ENCODE data around the gene ZNF423. TPM values are rescaled to one million over a fixed set of nuclear protein-coding genes. Genes with fewer than 3 reads are reported as not detected.

ZNF423 gene
- total and polyA plus RNA-seq, 10 donors: 0.36 to 7.0 (median 3.7) TPM

DNA sequence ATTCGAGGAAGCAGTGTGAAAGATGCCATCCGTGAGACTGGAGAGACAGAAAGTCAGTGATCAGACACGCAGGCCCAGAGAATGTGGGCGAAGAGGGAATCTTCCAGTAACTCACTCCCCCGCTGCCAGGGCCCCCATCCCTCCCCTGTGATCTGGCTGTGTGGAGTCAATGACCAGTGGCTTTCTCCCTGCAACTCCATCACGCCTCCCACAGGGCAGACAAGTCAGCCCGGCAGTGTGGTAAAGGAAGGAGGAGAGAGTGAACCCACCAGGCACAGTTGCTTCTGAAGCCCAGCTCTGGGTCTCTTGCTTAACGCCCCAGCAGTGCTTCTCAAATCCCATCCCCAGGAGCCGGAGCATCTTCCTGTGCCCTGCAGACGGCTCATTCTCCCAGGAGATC, 142.1 kb downstream of the ZNF423 start:
- no peaks in the 10 kb centered on the region for H3K27me3 ChIP-seq (replicated peaks in 1 of 7)
- no peaks in the 10 kb centered on the region for H3K9me3 ChIP-seq
- intact Hi-C loops (cut with DNase I; ENCODE audit: low total_unique reads): no loop called here
- H3K36me3 ChIP-seq: no peaks in the 10 kb centered on the region
- DNase-seq: no peak
- H3K4me1 ChIP-seq: no peaks in the 10 kb centered on the region
- H3K4me3 ChIP-seq: no peak overlapping the region
- WGBS, 5 donors: 82 to 92% (median 89%) methylated on average over 10 of the region's 10 CpGs
- H3K27ac ChIP-seq: no peak overlapping the region
- TF ChIP-seq, protein P1, sequence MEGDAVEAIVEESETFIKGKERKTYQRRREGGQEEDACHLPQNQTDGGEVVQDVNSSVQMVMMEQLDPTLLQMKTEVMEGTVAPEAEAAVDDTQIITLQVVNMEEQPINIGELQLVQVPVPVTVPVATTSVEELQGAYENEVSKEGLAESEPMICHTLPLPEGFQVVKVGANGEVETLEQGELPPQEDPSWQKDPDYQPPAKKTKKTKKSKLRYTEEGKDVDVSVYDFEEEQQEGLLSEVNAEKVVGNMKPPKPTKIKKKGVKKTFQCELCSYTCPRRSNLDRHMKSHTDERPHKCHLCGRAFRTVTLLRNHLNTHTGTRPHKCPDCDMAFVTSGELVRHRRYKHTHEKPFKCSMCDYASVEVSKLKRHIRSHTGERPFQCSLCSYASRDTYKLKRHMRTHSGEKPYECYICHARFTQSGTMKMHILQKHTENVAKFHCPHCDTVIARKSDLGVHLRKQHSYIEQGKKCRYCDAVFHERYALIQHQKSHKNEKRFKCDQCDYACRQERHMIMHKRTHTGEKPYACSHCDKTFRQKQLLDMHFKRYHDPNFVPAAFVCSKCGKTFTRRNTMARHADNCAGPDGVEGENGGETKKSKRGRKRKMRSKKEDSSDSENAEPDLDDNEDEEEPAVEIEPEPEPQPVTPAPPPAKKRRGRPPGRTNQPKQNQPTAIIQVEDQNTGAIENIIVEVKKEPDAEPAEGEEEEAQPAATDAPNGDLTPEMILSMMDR (IDR thresholded peaks at IDR 0.05 in 8 of 11, conservative IDR thresholded peaks at IDR 0.05 in 3 of 11): no peak
- no peak for TF ChIP-seq POLR2A (IDR thresholded peaks at IDR 0.05)
- no peak for TF ChIP-seq POLR2AphosphoS5 (IDR thresholded peaks at IDR 0.05)

DNA sequence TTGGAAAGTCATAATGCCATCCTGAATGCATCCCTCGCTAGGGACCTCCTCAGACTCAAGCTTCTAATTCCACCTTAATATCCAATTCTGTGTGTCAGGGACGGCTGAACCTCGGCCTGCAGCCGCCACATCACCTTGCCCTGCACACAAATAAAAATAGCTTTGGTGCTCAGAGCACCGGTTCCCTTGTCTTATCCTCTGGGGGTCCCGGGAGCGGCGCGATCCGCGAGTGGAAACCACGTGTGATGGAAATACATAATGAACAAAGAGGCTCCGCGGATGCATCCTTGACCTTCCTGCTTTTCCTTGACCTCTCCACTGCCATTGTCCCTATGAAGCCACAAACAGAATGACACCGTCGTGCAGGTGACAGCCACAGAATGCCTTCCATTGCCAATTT, 143.4 kb downstream of the ZNF423 start:
- no peaks in the 10 kb centered on the region for H3K4me1 ChIP-seq
- DNase-seq: no peak
- TF ChIP-seq, protein P1 (IDR thresholded peaks at IDR 0.05 in 8 of 11, conservative IDR thresholded peaks at IDR 0.05 in 3 of 11): no peak
- no peak for TF ChIP-seq POLR2A (IDR thresholded peaks at IDR 0.05)
- TF ChIP-seq POLR2AphosphoS5 (IDR thresholded peaks at IDR 0.05): no peak
- no peak overlapping the region for H3K4me3 ChIP-seq
- no peaks in the 10 kb centered on the region for H3K27me3 ChIP-seq (replicated peaks in 1 of 7)
- H3K27ac ChIP-seq: no peak overlapping the region
- H3K36me3 ChIP-seq: no peaks in the 10 kb centered on the region
- WGBS, 5 donors: 79 to 92% (median 82%) methylated on average over 16 of the region's 16 CpGs
- H3K9me3 ChIP-seq: no peaks in the 10 kb centered on the region
- intact Hi-C loops (cut with DNase I; ENCODE audit: low total_unique reads): no loop called here

DNA sequence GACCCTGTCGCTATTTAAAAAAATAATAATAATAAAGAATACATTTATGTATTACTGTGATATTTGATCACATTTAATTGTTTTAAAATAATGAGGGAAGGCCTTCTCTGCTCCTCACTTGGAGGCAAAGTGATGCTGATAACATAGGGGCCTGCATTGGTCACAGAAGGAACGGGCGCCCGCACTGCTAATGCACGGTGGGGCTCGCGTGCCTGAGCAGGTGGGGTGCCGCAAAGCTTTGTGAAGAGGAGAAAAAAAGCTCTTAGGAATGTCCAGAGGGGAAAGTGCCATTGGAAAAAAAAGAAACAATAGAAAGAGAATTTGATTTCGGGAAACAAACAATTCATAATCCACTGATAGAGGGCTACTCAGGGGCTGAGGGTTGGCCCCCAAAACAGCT, 143.8 kb downstream of the ZNF423 start:
- Histone ChIP-seq H3K27me3 (replicated peaks in 1 of 7) (no peaks in the 10 kb centered on the region), H3K36me3 (no peaks in the 10 kb centered on the region), H3K9me3 (no peaks in the 10 kb centered on the region), H3K27ac (no peak overlapping the region), H3K4me1 (no peaks in the 10 kb centered on the region), H3K4me3 (no peak overlapping the region)
- DNase-seq: no peak
- TF ChIP-seq, protein P1 (IDR thresholded peaks at IDR 0.05 in 8 of 11, conservative IDR thresholded peaks at IDR 0.05 in 3 of 11): no peak
- no peak for TF ChIP-seq POLR2A (IDR thresholded peaks at IDR 0.05)
- no peak for TF ChIP-seq POLR2AphosphoS5 (IDR thresholded peaks at IDR 0.05)
- 91 to 97% (median 95%) methylated on average over 9 of the region's 9 CpGs for WGBS, 5 donors
- intact Hi-C loops (cut with DNase I; ENCODE audit: low total_unique reads): no loop called here

DNA sequence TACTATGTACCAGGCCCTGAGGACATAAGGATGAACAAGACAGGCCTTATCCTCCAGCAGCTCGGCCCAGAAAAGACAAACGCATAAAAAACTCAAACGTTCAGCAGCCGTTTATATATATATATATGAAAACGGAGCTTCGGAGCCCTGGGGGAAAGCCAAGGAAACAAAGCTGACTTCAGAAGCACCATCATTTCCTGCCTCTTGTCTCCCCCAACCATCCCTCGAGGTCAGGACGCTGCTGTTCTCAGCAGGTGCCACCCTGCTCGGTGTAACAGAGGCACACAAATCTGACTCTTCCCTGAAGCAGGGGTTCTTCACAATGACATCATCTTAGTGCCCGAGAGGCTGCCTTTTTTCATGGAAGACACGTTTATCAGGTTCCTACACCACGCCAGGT, 146.9 kb downstream of the ZNF423 start:
- 49 to 67% (median 62%) methylated on average over 12 of the region's 12 CpGs for WGBS, 5 donors
- no peak for DNase-seq
- intact Hi-C loops (cut with DNase I; ENCODE audit: low total_unique reads): no loop called here
- no peaks in the 10 kb centered on the region for H3K27me3 ChIP-seq (replicated peaks in 1 of 7)
- TF ChIP-seq POLR2A (IDR thresholded peaks at IDR 0.05): no peak
- H3K4me1 ChIP-seq: no peaks in the 10 kb centered on the region
- H3K36me3 ChIP-seq: no peaks in the 10 kb centered on the region
- no peak overlapping the region for H3K4me3 ChIP-seq
- no peak overlapping the region for H3K27ac ChIP-seq
- peaks cover 0 to 8% (median 0%) of the 10 kb centered on the region in 8 donors for H3K9me3 ChIP-seq

DNA sequence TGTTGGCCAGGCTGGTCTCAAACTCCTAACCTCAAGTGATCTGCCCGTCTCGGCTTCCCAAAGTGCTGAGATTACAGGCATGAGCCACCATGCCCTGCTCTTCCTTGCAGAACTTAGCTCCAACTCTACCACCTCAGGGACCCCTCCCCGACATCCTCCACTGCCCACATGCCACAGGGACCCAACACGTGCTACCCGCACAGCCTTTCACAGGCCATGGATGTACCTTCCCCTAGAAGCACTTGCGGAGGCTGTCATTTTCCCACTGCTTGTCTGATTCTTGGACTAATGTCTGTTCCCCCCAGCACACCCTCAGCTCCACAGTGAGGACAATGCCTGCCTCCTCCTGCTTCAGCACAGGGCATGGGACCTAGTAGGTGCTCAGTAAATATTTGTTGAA, 147.4 kb downstream of the ZNF423 start:
- Histone ChIP-seq H3K4me3 (no peak overlapping the region), H3K27ac (no peak overlapping the region), H3K36me3 (no peaks in the 10 kb centered on the region), H3K9me3 (peaks cover 0 to 8% (median 0%) of the 10 kb centered on the region in 8 donors), H3K4me1 (no peaks in the 10 kb centered on the region), H3K27me3 (replicated peaks in 1 of 7) (no peaks in the 10 kb centered on the region)
- TF ChIP-seq POLR2A (IDR thresholded peaks at IDR 0.05) (no peak), POLR2AphosphoS5 (IDR thresholded peaks at IDR 0.05) (no peak)
- TF ChIP-seq, protein P1 (IDR thresholded peaks at IDR 0.05 in 8 of 11, conservative IDR thresholded peaks at IDR 0.05 in 3 of 11): no peak
- intact Hi-C loops (cut with DNase I; ENCODE audit: low total_unique reads): no loop called here
- WGBS, 5 donors: 71 to 89% (median 84%) methylated on average over 6 of the region's 6 CpGs
- no peak for DNase-seq
